Inferior parietal cortex (tissue), 1 donor: Measurements from ENCODE around the gene PRR11.
A peak's percentile ranks its signal among the peaks of the same experiment; 100 is the strongest.
"Not testable (repeated sequence)": the region's sequence is repeated elsewhere in the genome, so short reads cannot be mapped to it uniquely, and the experiment has no call there.

Experiments used
- DNase-seq: peaks from one replicate; pipeline ENCODE4 v3.0.0-alpha.2; 2016; ENCODE audit errors: extremely low spot score

Gene PRR11

DNA sequence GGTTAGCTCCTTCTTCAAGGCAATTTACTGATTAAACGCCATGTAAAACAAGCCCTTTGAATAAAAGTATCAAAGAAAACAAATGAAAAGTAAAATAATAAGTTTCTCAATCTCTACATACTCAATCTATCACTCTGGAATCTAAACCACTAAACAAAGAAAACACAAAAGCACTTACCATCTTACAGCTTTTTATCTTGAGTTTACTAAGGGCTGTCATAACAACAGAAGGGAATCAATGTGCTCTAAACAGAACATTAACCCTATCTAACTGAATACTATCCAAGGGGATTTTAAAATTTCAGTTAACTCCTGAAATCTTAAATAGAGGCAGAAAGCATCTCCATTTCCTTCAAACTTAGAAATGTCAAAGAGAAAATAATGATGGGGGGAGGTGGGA, 4.0 kb upstream of the PRR11 start:
- no peak for DNase-seq

DNA sequence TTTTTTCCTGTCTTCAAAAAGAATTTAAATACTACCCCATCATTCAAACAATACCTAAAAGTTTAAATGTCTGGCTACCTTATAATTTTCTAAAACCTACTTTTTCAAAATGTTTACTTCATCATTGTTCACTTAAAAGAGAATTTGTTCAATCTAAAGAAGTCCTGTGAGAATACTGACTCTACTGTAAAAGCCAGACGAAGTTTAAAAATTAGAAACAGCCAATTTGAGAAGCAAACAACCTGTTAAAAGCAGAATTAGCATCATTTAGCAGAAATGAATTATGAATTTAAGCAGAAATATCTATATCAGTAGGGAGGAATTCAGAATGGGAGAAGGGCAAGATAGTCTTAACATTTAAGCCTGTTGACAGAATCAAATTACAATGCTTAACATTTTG, 2.6 kb upstream of the PRR11 start:
- no peak for DNase-seq

DNA sequence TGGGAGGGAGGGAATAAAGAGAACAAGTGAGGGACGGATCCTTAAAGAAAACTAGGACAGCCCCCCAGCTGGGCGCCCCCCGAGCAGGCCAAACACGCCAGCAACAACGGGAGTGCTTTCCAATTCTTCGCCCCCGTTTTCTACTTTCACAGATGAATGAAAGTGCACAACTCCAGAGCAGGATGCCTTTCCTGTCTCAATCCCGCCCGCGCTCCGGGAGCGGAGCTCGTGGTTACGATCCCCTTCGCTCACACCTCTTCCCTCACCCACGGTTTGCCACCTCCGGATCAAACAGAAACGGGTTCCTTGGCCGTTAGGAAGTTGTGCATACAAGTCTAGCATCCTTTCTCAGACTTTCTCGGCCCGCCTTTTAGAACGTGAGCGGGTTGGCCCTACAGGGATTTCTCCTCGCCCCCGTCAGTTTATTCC, 1.2 kb upstream of the PRR11 start:
- DNase-seq = peak; percentile 62

DNA sequence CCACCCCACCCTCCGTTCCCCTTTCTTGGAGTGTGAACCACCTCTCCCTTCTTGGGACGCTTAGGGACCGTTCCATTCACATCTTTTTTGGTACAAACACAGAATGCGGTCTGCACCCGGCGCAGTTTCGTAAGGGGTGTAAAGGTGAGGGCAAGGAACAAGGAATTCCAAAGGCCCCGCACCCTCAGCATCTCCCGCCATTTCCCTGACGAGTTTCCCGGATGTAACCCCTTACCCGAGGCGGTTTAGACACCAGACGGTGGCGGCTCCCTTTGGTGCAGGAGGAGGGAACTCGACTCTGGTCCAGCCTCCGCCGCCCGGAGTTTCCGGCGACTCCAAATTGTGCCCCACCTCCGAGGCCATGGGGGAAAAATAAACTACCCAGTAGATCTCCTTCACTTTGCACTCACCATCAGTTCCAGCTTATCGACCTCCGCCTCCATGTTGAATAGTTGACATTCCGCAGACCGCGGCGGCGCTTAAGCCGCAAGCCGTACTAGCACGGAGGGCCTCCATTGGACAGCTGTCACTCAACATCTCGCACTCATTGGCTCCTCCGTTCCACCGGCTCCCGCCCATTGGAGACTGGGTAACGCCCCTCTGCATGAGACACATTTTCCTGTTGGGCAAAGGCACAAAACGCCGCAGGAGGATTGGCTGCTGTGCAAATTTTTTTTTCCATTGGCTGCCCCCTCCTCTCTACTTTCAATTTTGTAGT, 666 bp upstream of the PRR11 start, which contains the start of gene SKA2:
Gene SKA2, minus strand, starts transcription at position 466 of the 718 bp plus-strand sequence. Its CDS starts 23 bp downstream, at position 443.
- peak; percentile 99 for DNase-seq

DNA sequence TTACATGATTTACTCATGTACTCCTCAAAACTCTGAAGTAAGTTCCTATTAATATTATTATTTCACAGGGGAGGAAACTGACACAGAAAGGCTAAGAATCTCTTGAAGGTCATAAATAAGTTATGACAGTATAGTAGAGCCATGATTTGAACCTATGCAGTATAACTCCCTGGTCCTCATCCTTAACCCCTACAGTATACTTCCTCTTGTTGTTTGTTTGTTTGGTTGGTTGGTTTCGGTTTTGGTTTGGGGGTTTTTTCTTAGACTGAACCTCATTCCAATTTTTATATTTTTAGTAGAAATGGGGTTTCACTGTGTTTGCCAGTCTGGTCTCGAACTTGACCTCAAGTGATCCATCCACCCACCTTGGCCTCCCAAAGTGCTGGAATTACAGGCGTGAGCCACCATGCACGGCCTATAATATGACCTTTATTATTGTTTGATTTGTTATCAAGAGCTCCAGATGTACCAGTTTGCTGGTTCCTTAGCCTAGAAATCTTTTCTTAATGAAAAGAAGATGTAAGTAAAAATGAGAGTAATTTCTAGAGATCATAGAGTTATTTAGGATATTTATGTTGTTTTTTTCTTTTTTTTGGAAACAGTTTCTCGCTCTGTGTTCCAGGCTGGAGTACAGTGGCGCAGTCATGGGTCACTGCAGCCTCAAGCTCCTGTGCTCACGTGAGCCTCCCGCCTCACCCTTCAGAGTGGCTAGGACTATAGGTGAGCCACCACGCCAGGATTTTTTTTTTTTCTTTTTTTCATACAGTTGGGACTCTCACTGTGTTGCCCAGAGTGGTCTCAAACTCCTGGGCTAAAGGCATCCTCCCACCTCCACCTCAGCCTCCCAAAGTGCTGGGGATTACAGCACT, 4.8 kb downstream of the PRR11 start:
- no peak for DNase-seq

DNA sequence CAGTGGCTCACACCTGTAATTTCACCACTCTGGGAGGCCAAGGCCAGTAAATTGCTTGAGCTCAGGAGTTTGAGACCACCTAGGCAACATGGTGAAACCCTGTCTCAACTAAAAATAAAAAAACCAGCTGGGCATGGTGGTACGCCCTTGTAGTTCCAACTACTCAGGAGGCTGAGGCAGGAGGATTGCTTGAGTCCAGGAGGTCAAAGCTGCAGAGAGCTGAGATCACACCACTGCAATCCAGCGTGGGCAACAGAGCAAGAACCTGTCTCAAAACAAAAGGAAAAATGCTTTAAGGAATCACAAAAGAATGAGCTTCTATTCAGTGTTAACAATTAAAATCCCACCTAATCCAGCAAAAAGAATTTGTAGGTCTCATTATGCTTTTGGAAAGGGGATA, 5.9 kb downstream of the PRR11 start:
- no peak for DNase-seq

DNA sequence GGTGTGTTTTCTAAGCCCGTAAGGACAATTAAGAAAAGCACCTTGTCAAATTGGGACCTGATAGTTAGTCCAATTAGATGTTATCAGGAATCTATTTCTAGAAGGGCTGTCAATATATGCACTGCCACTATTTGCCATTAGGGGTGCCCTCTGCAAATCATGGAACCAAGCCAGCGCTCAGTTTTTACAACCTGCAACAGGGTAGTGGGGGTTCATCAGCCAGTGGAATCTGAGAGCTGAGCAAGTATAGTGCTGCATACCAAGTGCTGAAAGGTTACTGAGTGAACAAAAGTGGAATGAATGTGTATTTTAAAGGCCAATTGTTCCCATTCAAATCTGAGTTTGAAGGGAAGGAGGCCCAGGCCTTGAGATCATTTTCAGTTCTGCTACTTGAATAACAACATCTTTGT, 10.4 kb downstream of the PRR11 start:
- peak; percentile 69 for DNase-seq

DNA sequence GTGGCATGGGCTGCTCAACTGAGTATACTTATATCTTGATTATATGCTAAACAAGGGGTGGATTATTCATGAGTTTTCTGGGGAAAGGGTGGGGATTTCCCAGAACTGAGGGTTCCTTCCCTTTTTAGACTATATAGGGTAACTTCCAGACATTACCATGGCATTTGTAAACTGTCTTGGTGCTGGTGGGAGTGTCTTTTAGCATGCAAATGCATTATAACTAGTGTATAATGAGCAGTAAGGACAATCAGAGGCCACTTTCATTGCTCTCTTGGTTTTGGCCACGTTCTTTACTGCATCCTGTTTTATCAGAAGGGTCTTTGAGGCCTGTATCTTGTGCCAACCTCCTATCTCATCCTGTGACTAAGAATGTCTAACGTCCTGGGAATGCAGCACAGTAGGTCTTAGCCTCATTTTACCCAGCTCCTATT, 12.0 kb downstream of the PRR11 start:
- no peak for DNase-seq

DNA sequence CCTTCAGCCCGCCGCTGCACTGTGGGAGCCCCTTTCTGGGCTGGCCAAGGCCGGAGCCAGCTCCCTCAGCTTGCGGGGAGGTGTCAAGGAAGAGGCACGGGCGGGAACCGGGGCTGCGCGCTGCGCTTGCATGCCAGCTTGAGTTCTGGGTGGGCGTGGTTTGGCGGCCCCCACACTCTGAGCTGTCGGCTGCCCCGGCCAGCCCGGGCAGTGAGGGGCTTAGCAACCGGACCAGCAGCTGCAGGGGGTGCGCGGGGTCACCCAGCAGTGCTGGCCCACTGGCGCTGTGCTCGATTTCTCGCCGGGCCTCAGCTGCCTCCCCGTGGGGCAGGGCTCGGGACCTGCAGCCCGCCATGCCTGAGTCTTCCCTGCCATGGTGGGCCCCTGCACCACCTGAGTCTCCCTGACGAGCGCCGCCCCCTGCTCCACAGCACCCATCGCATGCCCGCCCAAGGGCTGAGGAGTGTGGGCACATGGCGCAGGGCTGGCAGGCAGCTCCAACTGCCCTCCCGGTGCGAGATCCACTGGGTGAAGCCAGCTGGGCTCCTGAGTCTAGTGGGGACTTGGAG, 17.0 kb downstream of the PRR11 start:
- DNase-seq = no peak

DNA sequence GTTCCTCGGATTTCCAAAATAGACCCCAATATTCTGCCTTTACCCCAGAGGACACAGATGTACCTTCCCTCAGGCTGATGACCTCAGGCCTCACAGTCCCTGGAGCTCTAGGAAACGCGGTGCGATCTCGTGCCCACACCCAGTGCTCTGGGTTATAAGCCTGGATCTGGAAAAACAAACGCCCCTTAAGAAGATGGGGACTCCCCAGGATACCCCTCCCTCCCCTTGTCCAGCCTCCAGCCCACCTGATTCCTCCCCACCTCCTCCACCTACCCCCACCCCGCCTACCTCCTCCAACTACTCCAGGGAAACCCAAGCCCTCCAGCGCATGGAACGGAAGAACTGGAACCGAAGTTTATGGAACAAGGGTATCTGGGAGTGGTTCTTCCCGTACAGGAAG, 19.1 kb downstream of the PRR11 start:
- DNase-seq = no peak

DNA sequence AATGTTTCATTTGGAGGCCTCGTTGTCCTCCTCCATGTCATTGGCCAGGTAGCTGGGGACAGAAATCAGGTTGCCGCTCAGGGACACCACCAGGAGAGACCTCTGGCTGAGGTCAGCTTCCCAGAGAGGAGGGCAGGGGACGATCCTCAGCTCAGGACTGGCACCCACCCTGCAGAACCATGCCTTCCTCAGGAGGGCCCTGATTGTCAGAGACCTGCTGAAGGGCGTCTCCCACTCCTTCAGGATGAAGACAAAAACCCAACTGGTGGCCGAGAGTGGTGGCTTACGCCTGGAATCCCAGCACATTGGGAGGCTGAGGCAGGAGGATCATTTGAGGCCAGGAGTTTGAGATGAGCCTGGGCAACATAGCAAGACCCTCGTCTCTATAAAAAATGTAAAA, 19.5 kb downstream of the PRR11 start:
- DNase-seq = no peak

DNA sequence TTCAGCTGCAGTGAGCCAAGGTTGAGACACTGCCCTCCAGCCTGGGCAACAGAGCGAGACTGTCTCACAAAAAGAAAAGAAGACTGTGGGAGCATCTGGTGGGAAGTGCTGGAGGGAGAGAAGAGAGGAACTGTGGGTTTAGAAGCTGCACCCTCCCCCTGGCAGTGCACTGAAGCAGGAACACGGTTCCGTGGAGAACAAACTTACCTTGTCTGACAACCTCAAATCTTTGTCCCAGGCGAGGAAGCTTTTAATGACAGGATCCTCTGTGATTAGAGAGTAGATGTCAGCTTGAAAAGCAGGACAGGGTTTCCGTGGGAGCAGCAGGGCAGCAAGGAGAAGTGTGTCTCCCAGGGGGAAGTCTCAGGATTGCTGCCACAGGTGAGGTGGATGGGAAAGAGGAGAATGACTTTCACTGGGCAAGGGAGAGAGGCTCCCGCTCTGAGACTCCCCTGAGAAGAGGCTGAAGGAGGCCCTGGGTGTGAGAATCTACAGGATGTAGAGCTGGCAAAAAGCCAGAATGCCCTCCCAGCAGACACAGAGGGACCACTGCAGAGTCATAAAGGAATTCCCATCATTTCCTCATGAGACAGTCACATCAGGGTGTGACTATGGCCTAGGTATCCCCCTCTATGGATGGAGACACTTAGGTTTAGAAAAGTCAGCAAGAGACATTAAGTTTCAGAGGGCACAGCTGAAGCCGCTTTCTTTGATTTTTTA, 22.9 kb downstream of the PRR11 start:
- DNase-seq = no peak

DNA sequence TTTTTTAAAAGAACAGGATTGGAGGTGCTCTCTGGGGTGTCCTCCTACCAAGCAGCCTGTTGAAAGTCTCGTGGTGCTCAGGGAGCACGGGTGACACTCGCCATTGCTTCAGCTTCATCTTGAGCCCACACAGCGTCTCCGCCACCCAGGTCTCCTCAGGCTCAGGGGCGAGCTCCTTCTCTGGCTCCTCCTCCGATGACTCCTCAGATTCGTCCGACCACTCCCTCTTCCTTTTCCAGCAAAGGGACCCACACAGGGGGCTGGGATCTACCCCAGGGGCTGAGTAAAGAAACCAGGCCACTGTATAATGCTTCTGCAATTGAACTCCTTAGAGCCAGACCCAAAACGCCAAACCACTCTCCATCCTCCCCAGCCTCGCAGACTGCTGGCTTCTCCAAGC, 24.1 kb downstream of the PRR11 start:
- DNase-seq = not testable (repeated sequence)

DNA sequence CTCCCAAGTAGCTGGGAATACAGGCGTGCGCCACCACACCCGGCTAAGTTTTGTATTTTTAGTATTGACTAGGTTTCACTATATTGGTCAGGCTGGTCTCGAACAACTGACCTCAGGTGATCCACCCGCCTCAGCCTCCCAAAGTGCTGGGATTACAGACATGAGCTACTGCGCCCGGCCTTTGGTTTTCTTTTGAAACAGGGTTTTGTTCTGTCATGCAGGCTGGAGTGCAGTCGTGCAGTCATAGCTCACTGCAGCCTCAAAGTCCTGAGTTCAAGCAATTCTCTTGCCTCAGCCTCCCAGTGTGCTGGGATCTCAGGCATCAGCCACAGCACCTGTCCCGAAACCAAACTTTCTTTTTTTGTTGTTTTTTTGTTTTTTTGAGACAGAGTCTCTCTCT, 25.1 kb downstream of the PRR11 start:
- no peak for DNase-seq

DNA sequence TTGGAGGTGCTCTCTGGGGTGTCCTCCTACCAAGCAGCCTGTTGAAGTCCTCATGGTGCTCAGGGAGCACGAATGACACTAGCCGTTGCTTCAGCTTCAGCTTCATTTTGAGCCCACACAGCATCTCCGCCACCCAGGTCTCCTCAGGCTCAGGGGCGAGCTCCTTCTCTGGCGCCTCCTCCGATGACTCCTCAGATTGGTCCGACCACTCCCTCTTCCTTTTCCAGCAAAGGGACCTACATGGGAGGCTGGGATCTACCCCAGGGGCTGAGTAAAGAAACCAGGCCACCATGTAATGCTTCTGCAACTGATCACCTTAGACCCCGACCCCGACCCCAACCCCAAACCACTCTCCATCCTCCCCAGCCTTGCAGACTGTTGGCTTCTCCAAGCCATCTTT, 25.9 kb downstream of the PRR11 start:
- no peak for DNase-seq

DNA sequence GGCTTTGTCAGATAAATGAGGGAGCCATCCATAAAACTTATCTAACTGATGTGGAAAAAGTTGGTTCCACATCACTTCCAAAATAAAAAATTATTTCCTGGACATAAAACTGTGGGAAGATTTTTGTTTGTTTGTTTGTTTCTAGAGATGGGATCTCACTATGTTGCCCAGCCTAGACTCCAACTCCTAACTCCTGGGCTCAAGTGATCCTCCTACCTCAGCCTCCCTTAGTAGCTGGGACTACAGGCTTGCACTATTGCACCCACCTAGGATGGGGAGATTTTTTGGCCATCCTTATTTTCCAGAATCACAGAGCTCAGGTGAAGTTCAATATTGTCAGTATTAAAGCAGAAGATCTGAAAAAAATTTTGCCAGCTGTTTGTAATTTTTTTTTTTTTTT, 30.5 kb downstream of the PRR11 start:
- no peak for DNase-seq

DNA sequence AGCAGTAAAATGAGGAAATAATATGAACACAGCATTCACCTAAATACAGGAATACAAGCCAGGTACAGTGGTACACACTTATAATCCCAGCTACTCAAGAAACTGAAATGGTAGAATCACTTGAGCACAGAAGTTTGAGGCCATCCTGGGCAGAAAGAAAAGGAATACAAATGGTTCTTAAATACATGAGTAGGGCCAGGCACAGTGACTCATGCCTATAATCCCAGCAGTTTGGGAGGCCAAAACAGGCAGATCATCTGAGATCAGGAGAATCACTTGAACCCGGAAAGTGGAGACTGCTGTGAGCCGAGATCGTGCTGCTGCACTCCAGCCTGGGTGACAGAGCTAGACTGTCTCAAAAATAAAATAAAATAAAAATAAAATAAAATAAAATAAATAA, 31.3 kb downstream of the PRR11 start:
- DNase-seq = no peak

DNA sequence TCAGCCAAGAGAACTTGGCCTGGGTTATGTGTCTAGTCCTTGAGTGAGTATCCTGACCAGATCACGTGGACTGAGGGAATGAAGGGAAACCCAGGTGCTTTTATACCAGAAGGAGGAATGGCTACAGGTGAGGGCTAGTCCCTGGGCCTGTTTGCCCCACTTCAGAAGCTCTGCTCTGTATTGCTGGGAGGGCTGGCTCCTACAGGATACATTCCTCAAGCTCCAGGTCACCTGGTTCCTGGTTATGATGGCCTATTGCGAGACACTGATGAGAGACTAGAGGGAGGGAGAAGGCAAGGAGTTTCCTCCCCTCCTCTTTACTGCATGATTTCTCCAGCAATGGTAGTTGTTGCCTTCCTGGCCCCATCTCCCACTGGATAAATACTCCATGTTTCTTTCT, 35.3 kb downstream of the PRR11 start:
- DNase-seq = no peak

DNA sequence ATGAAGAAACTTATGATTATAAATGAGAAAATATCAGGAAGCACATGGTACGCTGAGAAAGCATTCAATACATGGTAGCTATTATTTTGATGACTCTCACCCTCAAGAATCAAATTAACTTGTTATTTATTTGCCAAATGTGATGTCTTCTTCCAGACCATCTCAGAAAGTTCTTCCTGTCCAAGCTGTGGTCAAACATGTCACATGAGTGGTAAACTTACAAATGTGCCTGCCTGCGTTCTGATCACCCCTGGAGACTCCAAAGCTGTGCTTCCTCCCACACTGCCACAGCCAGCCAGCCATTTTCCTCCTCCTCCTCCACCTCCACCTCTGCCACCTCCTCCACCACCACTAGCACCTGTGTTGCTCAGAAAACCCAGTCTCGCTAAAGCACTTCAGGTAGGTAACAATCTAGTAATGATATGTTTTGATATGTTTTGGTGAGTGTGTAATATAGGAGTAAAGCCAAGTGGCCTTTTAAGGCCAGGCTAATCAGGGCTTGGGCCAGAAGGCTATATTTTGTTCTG, 37.9 kb downstream of the PRR11 start:
- DNase-seq = no peak

DNA sequence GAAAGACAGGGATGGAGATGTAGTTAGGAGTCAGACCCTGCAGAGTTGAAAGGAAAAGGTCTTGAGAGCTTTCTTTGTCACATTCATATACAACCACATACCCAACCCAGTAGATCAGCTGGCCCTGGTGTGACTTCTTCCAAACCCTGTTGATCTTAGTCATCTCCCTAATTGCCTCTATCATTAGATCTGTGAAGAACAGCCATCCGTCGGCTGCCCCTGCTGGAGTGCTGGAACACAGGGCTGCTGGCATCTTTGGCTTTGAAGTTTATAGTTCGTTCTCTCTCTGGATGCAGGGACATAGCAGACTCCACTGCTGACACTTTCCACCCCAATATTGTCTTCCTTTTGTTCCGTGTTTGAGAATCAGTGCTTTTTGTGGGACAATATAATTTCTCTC, 43.9 kb downstream of the PRR11 start:
- no peak for DNase-seq

DNA sequence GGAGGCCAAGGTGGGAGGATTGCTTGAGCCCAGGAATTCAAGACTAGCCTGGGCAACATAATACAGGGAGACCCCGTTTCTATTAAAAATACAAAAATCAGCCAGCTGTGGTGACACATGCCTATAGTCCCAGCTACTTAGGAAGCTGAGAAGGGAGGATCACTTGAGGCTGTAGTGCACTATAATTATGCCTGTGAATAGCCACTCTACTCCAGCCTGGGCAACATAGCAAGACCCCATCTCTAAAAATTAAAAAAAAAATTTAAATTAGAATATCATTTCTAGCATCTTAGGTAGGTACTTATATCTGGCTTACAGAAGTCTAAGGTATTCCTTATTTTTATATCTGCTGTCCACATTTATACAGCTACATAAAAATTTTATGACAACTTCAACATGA, 46.8 kb downstream of the PRR11 start:
- no peak for DNase-seq

DNA sequence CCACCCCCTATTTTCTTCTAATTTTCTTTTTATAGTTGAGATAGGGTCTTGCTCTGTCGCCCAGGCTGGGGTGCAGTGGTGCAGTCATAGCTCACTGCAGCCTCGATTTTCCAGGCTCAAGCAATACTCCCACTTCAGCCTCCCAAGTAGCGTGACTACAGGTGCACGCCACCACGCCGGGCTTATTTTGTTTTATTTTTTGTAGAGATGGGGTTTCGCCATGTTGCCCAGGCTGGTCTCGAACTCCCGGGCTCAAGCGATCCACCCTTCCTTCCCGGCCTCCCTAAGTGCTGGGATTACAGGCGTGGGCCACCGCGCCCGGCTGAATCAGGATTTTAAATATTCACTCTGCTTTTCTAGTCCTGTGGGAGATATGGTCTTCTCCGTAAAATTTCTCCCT, 63.8 kb downstream of the PRR11 start:
- DNase-seq = no peak
